Brain microvascular endothelial cell (primary cell): ENCODE data around the gene FRMD5.

Source experiments
- DNase-seq: peaks from one replicate; pipeline ENCODE4 v3.0.0-alpha.2; 2020
- H3K27ac ChIP-seq: fragments of 250-450 bp; sonication (Bioruptor Pico); 2 replicates; pipeline ENCODE4 v1.5.1; 2020; ENCODE audit warnings: mild to moderate bottlenecking, moderate library complexity
- H3K27me3 ChIP-seq: fragments of 250-450 bp; sonication (Bioruptor Pico); replicated peaks from 2 replicates; pipeline ENCODE4 v1.5.1; 2020; ENCODE audit warnings: mild to moderate bottlenecking
- H3K36me3 ChIP-seq: fragments of 250-450 bp; sonication (Bioruptor Pico); replicated peaks from 2 replicates; pipeline ENCODE4 v1.5.1; 2020; ENCODE audit warnings: mild to moderate bottlenecking
- H3K4me3 ChIP-seq: 2 replicates; pipeline ENCODE4 v1.5.1; 2011; ENCODE audit warnings: low read depth, mild to moderate bottlenecking, control low read depth, low read length, moderate library complexity
- in situ Hi-C: cut with HindIII; loops from 2 replicates; pipeline ENCODE4 v1.10.0; 2017; ENCODE audit warnings: low sequenced_read_pairs, low pct_ligation_motif_present
- TF ChIP-seq, protein P1 (sequence below): IDR thresholded peaks from 2 replicates; pipeline ENCODE4 v1.5.1; 2011; ENCODE audit warnings: low read depth, mild to moderate bottlenecking, moderate library complexity, low read length, control low read depth, inconsistent platforms; ENCODE audit errors: missing control alignments

Gene FRMD5

DNA sequence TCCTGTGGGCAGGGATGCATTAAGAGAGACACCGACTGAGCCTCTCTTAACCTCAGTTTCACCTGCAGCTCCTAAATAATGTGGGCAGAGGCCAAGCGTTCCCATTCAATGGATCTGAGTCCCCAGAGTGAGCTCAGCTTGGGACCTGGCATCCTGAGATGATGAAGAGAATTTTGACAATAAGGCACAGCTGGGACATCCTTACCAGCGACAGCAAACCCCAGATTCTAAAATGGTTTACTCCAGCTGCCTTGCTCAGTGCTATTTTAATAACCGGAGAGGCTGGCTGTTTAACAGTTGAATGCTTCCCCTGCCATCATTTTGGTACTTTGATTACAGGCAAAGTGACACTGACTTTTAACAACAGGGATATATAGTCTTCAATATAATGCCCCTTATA lies 244.5 kb downstream of the FRMD5 start:
- Histone ChIP-seq H3K36me3 (no peaks in the 10 kb centered on the region), H3K27me3 (no peaks in the 10 kb centered on the region), H3K27ac (no peak overlapping the region), H3K4me3 (no peak overlapping the region)
- in situ Hi-C loops: no loop called here
- DNase-seq: no peak
- TF ChIP-seq, protein P1, sequence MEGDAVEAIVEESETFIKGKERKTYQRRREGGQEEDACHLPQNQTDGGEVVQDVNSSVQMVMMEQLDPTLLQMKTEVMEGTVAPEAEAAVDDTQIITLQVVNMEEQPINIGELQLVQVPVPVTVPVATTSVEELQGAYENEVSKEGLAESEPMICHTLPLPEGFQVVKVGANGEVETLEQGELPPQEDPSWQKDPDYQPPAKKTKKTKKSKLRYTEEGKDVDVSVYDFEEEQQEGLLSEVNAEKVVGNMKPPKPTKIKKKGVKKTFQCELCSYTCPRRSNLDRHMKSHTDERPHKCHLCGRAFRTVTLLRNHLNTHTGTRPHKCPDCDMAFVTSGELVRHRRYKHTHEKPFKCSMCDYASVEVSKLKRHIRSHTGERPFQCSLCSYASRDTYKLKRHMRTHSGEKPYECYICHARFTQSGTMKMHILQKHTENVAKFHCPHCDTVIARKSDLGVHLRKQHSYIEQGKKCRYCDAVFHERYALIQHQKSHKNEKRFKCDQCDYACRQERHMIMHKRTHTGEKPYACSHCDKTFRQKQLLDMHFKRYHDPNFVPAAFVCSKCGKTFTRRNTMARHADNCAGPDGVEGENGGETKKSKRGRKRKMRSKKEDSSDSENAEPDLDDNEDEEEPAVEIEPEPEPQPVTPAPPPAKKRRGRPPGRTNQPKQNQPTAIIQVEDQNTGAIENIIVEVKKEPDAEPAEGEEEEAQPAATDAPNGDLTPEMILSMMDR: no peak

DNA sequence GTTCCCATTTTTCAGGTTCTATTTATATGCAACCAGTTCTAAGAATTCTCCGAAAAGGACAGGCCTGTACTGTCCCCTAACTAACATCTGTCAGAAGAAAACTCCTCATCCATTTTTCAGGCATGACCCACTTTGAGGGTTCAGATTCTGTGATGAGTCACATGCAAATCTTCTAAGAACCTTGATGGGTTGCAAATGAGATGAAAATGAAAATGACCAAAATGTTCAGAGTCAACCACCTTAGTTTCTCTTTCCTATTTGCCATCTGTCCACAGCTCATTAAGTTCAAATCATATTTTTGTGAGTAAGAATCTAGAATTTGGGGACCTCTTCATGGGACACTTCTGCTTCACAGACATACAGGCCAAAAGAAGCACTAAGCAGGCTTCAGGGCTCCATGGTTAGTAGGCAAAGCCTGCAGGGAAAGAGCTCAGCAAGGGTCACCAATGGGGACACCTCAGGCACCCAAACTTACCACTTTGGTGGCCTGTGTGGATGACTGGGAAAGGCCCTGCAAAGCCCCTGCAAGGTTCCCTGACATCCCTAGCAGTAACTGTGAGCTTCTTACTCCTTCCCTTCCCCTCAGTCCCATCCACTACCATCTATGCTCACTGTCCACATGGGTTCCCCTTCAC lies 246.3 kb downstream of the FRMD5 start:
- TF ChIP-seq, protein P1: no peak
- Histone ChIP-seq H3K27me3 (no peaks in the 10 kb centered on the region), H3K36me3 (no peaks in the 10 kb centered on the region), H3K4me3 (no peak overlapping the region), H3K27ac (no peak overlapping the region)
- DNase-seq: no peak
- in situ Hi-C loops: no loop called here

DNA sequence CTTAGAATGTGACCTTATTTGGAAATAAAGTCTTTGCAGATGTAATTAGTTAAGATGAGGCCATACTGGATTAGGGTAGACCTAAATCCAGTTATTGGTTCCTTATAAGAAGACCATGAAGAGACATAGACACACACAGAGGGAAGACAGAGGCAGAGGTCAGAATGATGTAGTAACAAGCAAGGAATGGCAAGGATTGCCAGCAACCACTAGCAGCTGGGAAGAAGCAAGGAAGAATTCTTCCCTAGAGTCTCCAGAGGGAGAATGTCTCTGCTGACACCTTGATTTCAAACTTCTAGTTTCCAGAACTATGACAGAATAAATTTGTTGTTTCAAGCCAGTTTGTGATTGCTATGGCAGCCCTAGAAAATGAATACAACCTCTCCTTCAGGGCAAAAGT lies 251.6 kb downstream of the FRMD5 start:
- in situ Hi-C loops: no loop called here
- TF ChIP-seq, protein P1: no peak
- no peak overlapping the region for H3K4me3 ChIP-seq
- peak; percentile 25 for DNase-seq
- no peak overlapping the region for H3K27ac ChIP-seq
- H3K36me3 ChIP-seq: no peaks in the 10 kb centered on the region
- H3K27me3 ChIP-seq: no peaks in the 10 kb centered on the region

DNA sequence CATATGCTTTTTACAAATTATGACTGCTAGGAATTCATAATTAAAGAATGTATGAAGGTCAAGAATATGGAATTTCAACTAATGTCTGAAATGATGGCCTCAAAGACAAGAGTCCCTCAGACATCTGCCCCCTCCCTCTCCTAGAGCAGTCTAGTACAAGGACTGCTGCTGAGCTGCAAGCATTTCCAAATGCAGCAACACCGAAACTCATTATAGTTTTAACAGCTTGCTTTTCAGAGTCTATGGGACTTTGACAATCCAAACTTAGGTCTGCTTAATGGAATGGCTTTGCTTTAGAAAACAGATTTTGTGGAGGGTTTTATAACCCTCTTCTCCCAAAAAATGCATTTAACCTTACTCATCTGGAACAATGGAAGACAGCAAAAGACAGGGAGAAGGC lies 252.9 kb downstream of the FRMD5 start:
- in situ Hi-C loops: no loop called here
- Histone ChIP-seq H3K27ac (no peak overlapping the region), H3K27me3 (no peaks in the 10 kb centered on the region), H3K4me3 (no peak overlapping the region), H3K36me3 (no peaks in the 10 kb centered on the region)
- no peak for DNase-seq
- TF ChIP-seq, protein P1: no peak

DNA sequence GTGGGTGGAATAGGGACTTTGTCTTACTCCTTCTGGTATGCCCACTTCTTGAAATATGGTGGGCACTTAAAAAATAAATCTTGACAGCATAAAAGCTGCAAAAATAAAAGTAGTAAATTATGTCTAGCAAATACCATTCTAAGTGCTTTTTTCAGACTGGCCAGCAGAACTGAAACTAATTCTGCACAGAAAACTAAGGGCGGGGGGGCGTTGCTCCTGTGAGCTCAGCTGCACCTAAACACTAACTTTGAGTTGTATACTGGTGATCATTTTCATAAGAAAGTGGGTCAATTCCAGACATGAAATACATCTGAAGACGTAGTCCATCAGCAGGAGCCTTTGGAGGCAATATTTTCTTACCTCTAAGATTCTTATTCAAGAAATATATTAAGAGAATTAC lies 253.5 kb downstream of the FRMD5 start:
- Histone ChIP-seq H3K4me3 (no peak overlapping the region), H3K36me3 (no peaks in the 10 kb centered on the region)
- in situ Hi-C loops: no loop called here

DNA sequence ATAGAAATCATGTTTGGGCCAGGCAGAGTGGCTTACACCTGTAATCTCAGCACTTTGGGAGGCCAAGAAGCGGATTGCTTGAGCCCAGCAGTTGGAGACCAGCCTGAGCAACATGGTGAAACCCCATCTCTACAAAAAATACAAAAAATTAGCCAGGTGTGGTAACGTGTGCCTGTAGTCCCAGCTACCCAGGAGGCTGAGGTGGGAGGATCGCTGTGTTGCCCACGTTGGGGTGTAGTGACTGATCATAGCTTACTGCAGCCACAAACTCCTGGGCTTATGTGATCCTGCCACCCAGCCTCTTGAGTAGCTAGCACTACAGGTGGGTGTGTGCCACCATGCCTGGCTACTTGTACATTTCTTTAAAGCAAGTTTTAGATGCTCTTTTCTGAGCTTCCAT lies 254.0 kb downstream of the FRMD5 start:
- H3K27me3 ChIP-seq: no peaks in the 10 kb centered on the region
- H3K36me3 ChIP-seq: no peaks in the 10 kb centered on the region
- in situ Hi-C loops: no loop called here
- no peak overlapping the region for H3K4me3 ChIP-seq
- DNase-seq: no peak
- H3K27ac ChIP-seq: no peak overlapping the region
- TF ChIP-seq, protein P1: no peak

More for the DNA sequence above, 253.5 kb downstream of the FRMD5 start:
- Histone ChIP-seq H3K27me3 (no peaks in the 10 kb centered on the region), H3K27ac (no peak overlapping the region)
- TF ChIP-seq, protein P1: no peak
- DNase-seq: no peak
